NCI-H2081 (cell line): Measurements from ENCODE around the gene PLCG2.
"Not testable (repeated sequence)": the region's sequence is repeated elsewhere in the genome, so short reads cannot be mapped to it uniquely, and the experiment has no call there.

Source experiments
- DNase-seq, 2 experiments: peaks; one replicate each; lab custom pipeline; 2025; lab: John Stamatoyannopoulos, UW

The PLCG2 gene

GRCh38 chr16:81877490-81877889 lies 98.4 kb downstream of the PLCG2 start:
- not testable (repeated sequence) for DNase-seq

GRCh38 chr16:81878529-81878928 lies 99.4 kb downstream of the PLCG2 start:
- DNase-seq: no peak

GRCh38 chr16:81879625-81880024 lies 100.5 kb downstream of the PLCG2 start:
- DNase-seq: no peak

GRCh38 chr16:81880816-81881215 lies 101.7 kb downstream of the PLCG2 start:
- no peak for DNase-seq

GRCh38 chr16:81881228-81881627 lies 102.1 kb downstream of the PLCG2 start:
- DNase-seq: no peak

GRCh38 chr16:81882559-81882958 lies 103.5 kb downstream of the PLCG2 start:
- DNase-seq: no peak

- no peak for DNase-seq
Observed at GRCh38 chr16:81883235-81883634, 104.1 kb downstream of the PLCG2 start.

GRCh38 chr16:81885976-81886586 lies 107.0 kb downstream of the PLCG2 start:
- DNase-seq: peak in 1 of 2 experiments; percentile 2

GRCh38 chr16:81888520-81889394 lies 109.7 kb downstream of the PLCG2 start:
- DNase-seq: no peak

- no peak for DNase-seq
Observed at GRCh38 chr16:81891736-81892364, 112.8 kb downstream of the PLCG2 start.

GRCh38 chr16:81894592-81894991 lies 115.5 kb downstream of the PLCG2 start:
- no peak for DNase-seq

- DNase-seq: no peak
Observed at GRCh38 chr16:81896902-81897301, 117.8 kb downstream of the PLCG2 start.

GRCh38 chr16:81899601-81900000 lies 120.5 kb downstream of the PLCG2 start:
- no peak for DNase-seq

GRCh38 chr16:81900014-81900413 lies 120.9 kb downstream of the PLCG2 start:
- DNase-seq: no peak

- DNase-seq: no peak
Observed at GRCh38 chr16:81900456-81900855, 121.4 kb downstream of the PLCG2 start.

GRCh38 chr16:81901484-81901883 lies 122.4 kb downstream of the PLCG2 start:
- peak in 1 of 2 experiments; percentile 15 for DNase-seq

GRCh38 chr16:81902025-81902424 lies 122.9 kb downstream of the PLCG2 start:
- no peak for DNase-seq

GRCh38 chr16:81904320-81904719 lies 125.2 kb downstream of the PLCG2 start:
- DNase-seq: no peak

- DNase-seq: no peak
Observed at GRCh38 chr16:81905277-81905676, 126.2 kb downstream of the PLCG2 start.

GRCh38 chr16:81907681-81908080 lies 128.6 kb downstream of the PLCG2 start:
- no peak for DNase-seq

GRCh38 chr16:81908466-81909262 lies 129.6 kb downstream of the PLCG2 start:
- no peak for DNase-seq

- DNase-seq: no peak
Observed at GRCh38 chr16:81910366-81910885, 131.3 kb downstream of the PLCG2 start.
